Effector CD8-positive, alpha-beta T cell (primary cell): ENCODE results near the gene RNF217.
"Not testable (repeated sequence)": the region's sequence is repeated elsewhere in the genome, so short reads cannot be mapped to it uniquely, and the experiment has no call there.

Experiments used
- DNase-seq: peaks from one replicate; lab custom pipeline; 2025; lab: John Stamatoyannopoulos, UW
- total RNA-seq, 4 experiments: gene quantifications; one replicate each; lab custom pipeline; 2026; lab: John Stamatoyannopoulos, UW

The RNF217 gene
- 0 to 0.54 (median 0.05) reads per million in 4 experiments for total RNA-seq

- no peak for DNase-seq
Observed at GRCh38 chr6:124961777-124962638, at the start of gene RNF217. Gene RNF217, plus strand, starts transcription at chr6:124962437. Its CDS starts 108 bp downstream, at chr6:124962545.

GRCh38 chr6:124913056-124913455 lies 49.2 kb upstream of the RNF217 start:
- no peak for DNase-seq

GRCh38 chr6:124917769-124918168 lies 44.5 kb upstream of the RNF217 start:
- no peak for DNase-seq

GRCh38 chr6:124919703-124920102 lies 42.5 kb upstream of the RNF217 start:
- DNase-seq = not testable (repeated sequence)

GRCh38 chr6:124924333-124924759 lies 37.9 kb upstream of the RNF217 start:
- DNase-seq = no peak

- DNase-seq = no peak
Observed at GRCh38 chr6:124926435-124926834, 35.8 kb upstream of the RNF217 start.

- no peak for DNase-seq
Observed at GRCh38 chr6:124927806-124928205, 34.4 kb upstream of the RNF217 start.

GRCh38 chr6:124928851-124929250 lies 33.4 kb upstream of the RNF217 start:
- DNase-seq = no peak

GRCh38 chr6:124937645-124938044 lies 24.6 kb upstream of the RNF217 start:
- no peak for DNase-seq

GRCh38 chr6:124941259-124941658 lies 21.0 kb upstream of the RNF217 start:
- DNase-seq = no peak

- DNase-seq = no peak
Observed at GRCh38 chr6:124943658-124944057, 18.6 kb upstream of the RNF217 start.

- DNase-seq = no peak
Observed at GRCh38 chr6:124947971-124948451, 14.2 kb upstream of the RNF217 start.

- DNase-seq = no peak
Observed at GRCh38 chr6:124949706-124950105, 12.5 kb upstream of the RNF217 start.

GRCh38 chr6:124953808-124954207 lies 8.4 kb upstream of the RNF217 start:
- DNase-seq = no peak

- DNase-seq = no peak
Observed at GRCh38 chr6:124955108-124955856, 7.0 kb upstream of the RNF217 start.

- DNase-seq = no peak
Observed at GRCh38 chr6:124956018-124956417, 6.2 kb upstream of the RNF217 start.

GRCh38 chr6:124958149-124958548 lies 4.1 kb upstream of the RNF217 start:
- no peak for DNase-seq

- no peak for DNase-seq
Observed at GRCh38 chr6:124958759-124959354, 3.4 kb upstream of the RNF217 start.

GRCh38 chr6:124960757-124961463 lies 1.3 kb upstream of the RNF217 start:
- no peak for DNase-seq

- no peak for DNase-seq
Observed at GRCh38 chr6:124961464-124961776, 817 bp upstream of the RNF217 start.

- no peak for DNase-seq
Observed at GRCh38 chr6:124962639-124963415, 590 bp downstream of the RNF217 start.
